ENCODE data around the gene EIPR1. TPM values are rescaled to one million over a fixed set of nuclear protein-coding genes. Genes with fewer than 3 reads are reported as not detected.

Gene EIPR1
- total and polyA plus RNA-seq, 2 of the 13 experiments (the other 11 are each of a cell fraction or from before 2014, with no cell fraction given), result 70.0 to 96.3 TPM

DNA sequence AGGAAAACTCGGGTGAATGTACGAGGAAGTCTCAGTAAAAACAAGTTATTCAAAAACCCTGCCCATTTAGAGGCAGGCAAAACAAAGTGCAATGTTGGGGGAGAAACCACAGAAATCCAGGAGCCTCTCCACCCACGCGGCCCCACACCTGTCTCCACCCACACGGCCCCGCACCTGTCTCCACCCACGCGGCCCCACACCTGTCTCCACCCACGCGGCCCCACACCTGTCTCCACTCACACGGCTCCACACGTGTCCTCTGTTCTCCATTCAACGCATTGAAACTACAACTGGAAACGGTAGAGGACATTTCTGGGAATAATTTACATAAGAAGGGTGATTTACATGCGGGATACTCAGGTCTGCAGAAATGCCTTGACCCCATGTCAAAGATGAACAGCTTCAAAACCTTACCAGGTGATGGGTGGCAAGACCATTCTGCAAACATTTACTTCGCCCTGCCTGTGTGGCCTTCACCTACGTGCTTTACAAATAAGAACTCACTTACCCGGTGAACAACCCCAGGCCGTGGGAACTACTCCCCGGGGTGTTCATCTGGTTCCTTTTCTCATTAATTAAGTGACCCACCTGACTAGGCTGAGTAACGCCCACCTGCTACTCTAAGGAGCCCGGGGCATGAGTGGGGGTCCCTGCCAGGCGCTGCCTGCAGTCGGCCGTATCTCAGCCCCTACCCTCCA is 100.4 kb downstream of the EIPR1 start:
- intact Hi-C loops (cut with micrococcal nuclease; ENCODE audit: unreplicated experiment) (no loop called here), in situ Hi-C loops (cut with HindIII; ENCODE audit: extremely low pct_ligation_motif_present, low pct_unique_long_range_greater_than_20kb) (no loop called here)
- Histone ChIP-seq H3K27ac (ENCODE audit: extremely low read length, insufficient read depth, low read length) (no peak overlapping the region), H4K20me1 (ENCODE audit: insufficient read depth, low read length) (no peaks in the 10 kb centered on the region; the same call in 1 of the 2 replicates), H3K9ac (ENCODE audit: insufficient read depth, low read depth, low read length) (no peak overlapping the region), H3K27me3 (ENCODE audit: control insufficient read depth in 1 of 2, insufficient read depth in 2 of 2, low read length in 2 of 2) (no peaks in the 10 kb centered on the region), H2AFZ (ENCODE audit: low read length) (no peak overlapping the region), H3K4me2 (ENCODE audit: low read depth, low read length) (no peak overlapping the region), H3K4me3 (replicated peaks in 1 of 3; ENCODE audit: insufficient read depth in 1 of 3, low read depth in 2 of 3, low read length in 3 of 3) (no peak overlapping the region), H3K4me1 (ENCODE audit: insufficient read depth, low read length) (no peaks in the 10 kb centered on the region), H3K36me3 (replicated peaks in 1 of 2; ENCODE audit: control insufficient read depth in 1 of 2, insufficient read depth in 2 of 2, low read length in 2 of 2) (peaks cover 5 to 8% of the 10 kb centered on the region in 2 experiments; a peak in 4 of 5 replicates), H3K9me3 (ENCODE audit: low read length) (no peaks in the 10 kb centered on the region), H3K79me2 (ENCODE audit: insufficient read depth, low read length) (no peaks in the 10 kb centered on the region)
- FAIRE-seq (no peak), ATAC-seq (peak; percentile 23), DNase-seq (ENCODE audit: low spot score) (no peak)
- POLR2A ChIA-PET, result no interaction called here
- BruUV-seq (replicated peaks), result no TSS peak
- 92% methylated on average over 25 of the region's 25 CpGs for WGBS (ENCODE audit: low lambda C conversion rate)
- no peak for TF ChIP-seq MYNN (CRISPR knock-in tag; IDR thresholded peaks at IDR 0.05; ENCODE audit: low read depth)
- TF ChIP-seq TOE1 (CRISPR knock-in tag; IDR thresholded peaks at IDR 0.05), result no peak
- no peak for TF ChIP-seq RFX1 (IDR thresholded peaks at IDR 0.05)
- TF ChIP-seq ZIK1 (CRISPR knock-in tag; IDR thresholded peaks at IDR 0.05; ENCODE audit: borderline replicate concordance, low read depth), result no peak
- no peak for TF ChIP-seq TBL1XR1 (IDR thresholded peaks at IDR 0.05; ENCODE audit: borderline replicate concordance, low read length, partially characterized antibody)
- no peak for TF ChIP-seq ZNF563 (CRISPR knock-in tag; IDR thresholded peaks at IDR 0.05)
- no peak for TF ChIP-seq ZFAT (CRISPR knock-in tag; conservative IDR thresholded peaks at IDR 0.05)
- TF ChIP-seq ZNF878 (CRISPR knock-in tag; IDR thresholded peaks at IDR 0.05), result no peak
- TF ChIP-seq ZNF160 (CRISPR knock-in tag; IDR thresholded peaks at IDR 0.05), result no peak
- TF ChIP-seq TSC22D2 (CRISPR knock-in tag; IDR thresholded peaks at IDR 0.05; ENCODE audit: borderline replicate concordance), result no peak
- no peak for TF ChIP-seq ZNF772 (CRISPR knock-in tag; IDR thresholded peaks at IDR 0.05)
- TF ChIP-seq, protein P1, sequence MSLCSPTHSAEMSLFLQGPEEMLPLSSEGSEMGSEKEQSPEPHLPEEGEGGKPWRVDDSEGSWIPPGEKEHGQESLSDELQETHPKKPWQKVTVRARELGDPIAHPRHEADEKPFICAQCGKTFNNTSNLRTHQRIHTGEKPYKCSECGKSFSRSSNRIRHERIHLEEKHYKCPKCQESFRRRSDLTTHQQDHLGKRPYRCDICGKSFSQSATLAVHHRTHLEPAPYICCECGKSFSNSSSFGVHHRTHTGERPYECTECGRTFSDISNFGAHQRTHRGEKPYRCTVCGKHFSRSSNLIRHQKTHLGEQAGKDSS (CRISPR knock-in tag; IDR thresholded peaks at IDR 0.05; ENCODE audit: borderline replicate concordance, low read depth), result no peak
- TF ChIP-seq KMT2B (CRISPR knock-in tag; IDR thresholded peaks at IDR 0.05), result no peak
- TF ChIP-seq THYN1 (CRISPR knock-in tag; IDR thresholded peaks at IDR 0.05; ENCODE audit: borderline replicate concordance, low read depth), result no peak
- no peak for TF ChIP-seq ELF4 (CRISPR knock-in tag; IDR thresholded peaks at IDR 0.05; ENCODE audit: borderline replicate concordance)
- no peak for TF ChIP-seq RARA (CRISPR knock-in tag; IDR thresholded peaks at IDR 0.05)
- CTCF ChIA-PET (ENCODE audit: low intra/inter-chr PET ratio, low total read pairs), result no interaction called here

Data from HepG2 (cell line).